NCI-H526 treated with DMSO at 0.1 percent for 48 hours (cell line): Measurements from ENCODE around the gene RASL12.

ENCODE experiments used
- DNase-seq: peaks from one replicate; lab custom pipeline; 2025; lab: John Stamatoyannopoulos, UW

The RASL12 gene

DNA sequence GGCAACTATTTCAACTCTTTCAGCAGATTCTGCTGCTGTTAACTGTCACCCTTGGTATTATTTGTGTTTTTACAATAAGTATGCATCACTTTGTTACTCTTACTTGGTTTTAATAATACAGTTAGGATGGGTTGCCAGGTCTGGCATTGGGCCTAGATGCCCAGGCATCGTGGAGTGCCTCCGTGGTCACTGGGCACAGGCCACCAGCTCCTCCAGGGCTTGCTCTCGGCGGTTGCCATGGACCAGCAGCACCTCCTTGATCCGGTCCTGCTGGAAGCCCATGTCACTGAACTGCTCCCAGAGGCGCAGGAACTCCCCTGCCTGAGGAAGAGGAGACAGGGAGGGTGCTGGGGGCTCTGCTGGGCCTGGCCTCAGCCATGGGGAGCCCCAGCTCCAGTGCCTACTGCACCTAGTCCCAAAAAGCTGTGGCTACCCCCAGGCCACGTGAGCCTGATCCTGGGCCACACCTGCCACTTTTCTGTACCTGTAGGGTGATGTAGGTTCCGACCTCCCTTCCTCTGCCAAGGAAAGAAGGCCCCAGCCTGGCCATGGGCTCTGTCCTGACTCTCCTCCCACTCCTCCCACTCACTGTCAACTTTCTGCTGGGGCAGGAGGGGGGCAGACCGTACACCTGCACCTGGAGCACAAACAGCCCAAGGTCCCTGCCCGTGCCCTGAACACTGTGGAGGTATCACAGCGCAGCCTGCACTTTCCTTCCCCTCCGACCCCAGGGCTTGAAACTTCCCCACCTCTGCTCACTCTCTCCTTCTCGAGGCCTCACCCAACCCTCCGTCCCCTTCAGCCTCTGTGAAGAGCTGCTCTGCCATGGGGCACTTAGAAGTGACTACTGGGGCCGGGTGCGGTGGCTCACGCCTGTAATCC, 25.4 kb upstream of the RASL12 start:
- DNase-seq, result peak; percentile 74

DNA sequence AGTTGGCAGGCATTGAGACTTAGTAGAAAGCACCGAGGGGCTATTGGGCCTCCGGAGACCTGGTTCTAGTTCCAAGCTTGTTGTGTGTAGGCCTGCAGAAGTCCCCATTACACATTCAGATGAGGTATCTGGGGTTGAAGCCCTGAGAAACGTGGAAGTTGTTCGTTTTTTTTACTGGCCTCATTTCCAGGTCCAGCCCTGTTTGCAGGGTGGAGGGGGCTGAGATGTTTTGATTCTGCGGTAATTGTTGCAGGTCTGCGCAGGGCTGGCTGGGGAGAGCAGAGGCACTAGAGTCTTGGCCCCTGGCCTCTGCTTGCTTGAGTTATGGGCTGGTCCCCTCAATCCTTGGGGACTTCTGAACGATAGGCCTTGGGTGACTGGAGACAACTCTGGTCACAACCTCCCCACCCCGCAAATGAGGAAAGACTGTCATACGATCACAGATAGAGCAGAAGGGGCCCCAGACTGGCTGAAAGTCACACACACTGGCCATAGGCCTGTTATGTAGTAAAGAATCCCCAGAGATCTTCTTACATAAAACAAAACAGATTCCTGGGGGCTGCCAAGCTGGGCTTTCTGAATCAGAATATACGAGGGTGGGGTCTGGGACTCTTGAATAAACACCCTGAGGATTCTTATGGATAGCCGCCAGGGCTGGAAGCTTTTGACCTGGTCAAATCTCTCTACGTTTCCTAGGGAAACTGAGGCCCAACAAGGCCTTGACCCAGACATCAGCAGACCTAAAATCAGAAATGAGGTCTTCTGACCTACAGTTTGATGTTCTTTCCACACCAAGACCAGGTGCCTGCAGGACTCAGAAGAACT, 24.4 kb upstream of the RASL12 start:
- peak; percentile 50 for DNase-seq

DNA sequence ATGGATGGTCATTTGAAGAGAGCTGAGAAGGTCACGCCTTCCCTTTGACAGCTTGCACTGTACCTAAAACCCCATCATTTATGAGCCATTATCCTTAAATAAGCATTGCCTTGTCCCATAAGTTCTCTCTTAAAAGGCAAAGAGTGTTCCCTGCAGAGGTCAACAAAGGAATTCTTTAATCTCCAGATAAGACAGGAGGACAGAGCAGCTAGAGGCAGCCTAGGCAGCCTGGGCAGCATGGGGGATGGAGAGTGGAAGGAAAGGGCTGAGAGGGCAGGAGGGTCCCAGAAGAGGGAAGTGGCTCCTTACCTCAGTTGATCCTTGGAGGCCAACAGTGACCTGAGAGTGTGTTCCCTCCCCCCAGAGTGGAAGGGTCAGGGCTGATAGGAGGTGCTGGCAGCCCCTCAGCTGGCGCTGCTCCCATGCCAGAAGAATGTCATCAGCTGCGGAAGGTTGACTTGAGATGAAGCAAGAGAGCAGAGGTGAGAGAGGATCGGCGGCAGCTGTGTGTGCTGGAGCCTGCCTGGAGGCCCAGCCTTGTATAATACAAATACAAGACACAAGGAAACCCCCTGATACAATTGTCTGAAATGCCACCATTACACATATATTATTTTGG, 21.5 kb upstream of the RASL12 start:
- no peak for DNase-seq

DNA sequence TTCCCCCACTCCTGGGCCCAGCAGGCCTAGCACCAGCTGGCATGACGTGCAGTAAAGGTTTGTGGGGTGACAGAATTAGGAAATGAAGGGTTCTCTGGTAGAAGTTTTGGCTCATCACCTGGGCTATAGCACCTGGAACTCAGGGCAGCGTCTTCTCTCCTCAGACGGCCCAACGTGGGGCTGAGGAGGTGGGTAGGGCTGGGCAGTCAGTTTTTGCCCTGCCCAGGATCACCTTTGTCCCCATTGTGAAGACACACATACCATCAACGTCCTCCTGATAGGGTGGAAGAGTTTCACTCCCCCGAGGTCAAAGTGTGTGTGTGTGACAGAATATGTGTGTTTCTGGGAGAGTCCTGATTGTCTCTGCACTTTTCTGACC, 20.8 kb upstream of the RASL12 start:
- DNase-seq, result no peak

DNA sequence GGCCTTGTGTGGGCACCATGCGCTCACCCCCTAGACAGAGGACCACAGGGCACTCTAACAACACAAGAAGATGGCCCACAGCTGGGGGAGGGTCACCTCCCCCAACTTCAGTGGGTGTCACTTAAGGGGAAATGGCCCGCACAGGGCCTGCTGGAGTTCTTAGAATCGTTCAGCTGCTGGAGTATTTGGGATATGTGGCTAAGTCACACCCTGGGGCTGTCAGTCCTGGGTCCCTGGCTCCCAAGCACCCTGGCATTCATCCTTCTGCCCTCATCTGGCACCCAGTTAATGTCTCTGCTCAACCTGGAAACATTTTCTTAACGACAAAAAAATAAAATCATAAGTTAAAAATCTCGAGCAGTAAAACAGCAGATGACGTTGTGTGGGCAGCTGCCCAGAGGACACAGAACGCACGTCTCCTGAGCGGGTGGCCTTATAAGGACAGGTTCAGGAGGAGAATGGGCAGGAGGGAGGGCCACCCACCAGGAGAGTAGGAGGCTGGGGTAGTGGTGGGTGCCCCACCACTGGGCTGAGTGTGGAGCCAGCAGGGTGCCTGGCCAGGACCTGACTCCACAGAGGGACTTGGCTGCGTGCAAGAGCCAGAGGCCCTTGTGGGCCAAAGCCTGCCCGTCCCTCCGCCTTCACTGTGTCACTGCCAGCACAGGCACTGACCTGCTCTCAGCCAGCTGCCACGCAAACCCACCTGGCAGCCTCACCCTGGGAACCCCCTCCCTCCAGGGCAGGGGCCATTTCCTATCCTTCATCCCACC, 20.3 kb upstream of the RASL12 start:
- DNase-seq, result no peak

DNA sequence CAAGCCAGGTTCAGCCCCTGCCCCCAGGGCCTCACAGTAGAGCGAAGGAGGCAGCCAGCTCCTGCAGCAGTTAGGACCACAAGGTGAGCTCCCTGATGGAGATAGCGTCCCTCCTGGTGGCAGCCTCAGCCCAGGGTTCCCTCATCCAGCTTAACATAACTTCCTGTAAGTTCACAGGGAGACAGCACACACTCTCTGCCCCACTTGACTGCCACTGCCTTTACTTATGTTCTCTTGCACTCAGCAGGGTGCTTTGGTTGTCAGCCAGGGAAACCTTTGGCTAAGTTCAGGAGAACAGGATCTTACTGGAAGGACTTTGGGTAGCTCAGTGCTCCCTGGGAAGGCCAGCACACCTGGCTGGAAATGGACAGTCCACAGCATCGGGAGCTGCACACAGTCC, 19.6 kb upstream of the RASL12 start:
- DNase-seq, result no peak

DNA sequence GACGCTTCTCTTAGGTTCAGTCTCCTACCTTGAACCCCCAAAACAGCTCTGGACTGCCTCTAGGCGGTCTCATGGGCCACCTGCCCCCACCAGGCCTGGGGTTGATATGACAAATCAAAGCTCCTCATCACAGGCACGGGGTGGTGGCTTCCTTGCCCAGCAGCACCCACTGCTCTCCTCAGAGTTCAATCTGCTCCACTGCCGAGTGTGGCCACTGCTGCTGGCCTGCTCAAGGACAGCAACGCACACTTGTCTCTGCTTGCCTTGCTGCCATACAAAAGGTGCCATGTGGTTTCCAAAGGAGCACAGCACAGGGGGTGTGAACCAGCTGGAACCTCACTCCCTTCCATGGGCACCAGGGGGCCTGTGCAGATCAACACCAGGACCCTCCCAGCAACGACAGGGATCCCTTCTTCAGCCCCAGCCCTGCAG, 18.9 kb upstream of the RASL12 start:
- no peak for DNase-seq

DNA sequence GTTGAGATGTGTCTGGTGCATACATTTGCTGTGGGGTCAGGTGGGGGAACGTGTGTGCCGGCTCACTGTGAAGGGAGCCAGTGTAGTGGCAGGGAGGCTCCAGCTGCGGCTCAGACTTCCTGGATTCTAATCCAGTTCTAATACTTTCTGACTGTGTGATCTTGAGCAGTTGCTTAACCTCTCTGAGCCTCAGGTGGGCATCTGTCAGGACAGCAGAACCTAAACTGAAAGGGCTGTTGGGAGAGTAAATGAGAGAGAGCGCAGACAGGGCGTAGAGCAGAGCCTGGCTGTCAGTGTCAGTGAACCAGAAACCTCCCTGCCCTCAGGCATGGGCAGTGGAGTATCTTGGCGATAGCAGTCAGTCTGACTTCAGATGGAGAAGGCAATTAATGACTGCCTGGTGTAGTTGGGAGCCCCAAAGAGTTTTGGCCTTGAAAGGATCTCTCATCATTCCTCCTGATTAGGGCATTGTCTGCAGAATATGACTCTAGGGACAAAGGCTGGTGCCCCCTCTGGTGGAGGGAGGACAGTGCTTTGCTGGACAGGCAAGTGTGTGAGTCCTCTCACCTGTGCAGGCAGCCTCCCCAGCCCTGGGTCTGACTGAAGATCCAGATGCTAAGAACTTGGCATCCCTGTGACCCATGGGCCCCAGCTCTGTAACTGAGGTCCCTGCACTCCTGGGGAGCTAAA, 18.3 kb upstream of the RASL12 start:
- no peak for DNase-seq

DNA sequence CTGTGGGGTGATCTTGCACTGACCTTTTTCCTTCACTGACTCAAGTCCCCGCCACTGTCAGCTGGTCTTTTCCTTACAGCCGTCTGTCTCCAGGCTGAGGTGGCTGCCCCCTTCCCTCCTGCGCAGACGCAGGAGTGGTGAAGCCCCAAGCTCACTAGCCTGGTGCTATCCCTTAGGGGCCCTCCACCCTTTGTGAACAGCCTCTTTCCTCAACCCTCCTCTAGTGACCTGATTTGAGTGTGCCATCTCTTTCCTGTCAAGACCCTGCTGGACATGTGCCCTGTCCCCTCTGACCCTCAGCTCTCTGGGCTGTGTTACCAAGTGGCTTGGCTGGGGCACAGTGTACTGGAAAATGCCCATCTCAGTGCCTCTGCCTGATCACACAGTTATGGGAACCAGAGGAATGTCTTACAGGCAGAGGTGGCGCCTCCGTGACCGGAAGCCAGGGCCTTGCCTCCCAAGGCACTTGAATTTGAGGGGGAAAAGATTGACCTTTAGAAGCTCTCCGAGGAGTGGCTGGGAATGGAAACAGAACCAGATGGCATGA, 17.5 kb upstream of the RASL12 start:
- no peak for DNase-seq

DNA sequence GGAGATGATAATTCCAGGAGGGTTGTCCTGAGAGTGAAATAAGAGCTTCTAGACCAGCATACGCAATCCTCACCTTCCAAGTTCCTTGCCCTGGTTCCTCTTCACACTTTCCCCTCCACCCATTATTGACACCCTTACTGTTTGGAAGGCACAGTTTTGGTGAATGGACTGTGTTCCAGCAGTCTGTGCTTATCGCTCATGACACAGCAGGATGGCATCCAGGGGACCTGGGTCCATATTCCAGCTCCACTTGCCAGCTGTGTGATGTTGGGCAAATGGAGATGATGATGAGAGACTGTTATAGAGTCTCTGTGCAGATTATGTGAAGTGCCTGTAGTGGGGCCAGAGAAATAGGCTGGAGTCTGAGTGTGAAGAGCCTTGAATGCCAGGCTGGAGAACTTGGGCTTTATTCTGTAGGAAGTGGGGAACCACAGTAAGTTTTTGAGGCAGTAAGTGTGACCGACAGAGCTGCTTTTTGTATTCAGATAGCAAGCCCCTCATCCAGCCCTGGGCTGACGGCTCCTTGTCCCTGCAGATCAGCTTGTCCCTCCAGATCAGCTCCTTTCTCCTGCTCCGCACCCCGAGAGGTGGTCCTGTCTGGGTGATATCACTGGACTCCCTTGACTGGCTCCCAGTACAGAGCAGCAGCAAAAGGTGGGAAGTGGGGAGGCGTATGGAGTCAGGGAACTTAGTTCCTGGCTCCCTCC, 16.9 kb upstream of the RASL12 start:
- DNase-seq, result no peak

DNA sequence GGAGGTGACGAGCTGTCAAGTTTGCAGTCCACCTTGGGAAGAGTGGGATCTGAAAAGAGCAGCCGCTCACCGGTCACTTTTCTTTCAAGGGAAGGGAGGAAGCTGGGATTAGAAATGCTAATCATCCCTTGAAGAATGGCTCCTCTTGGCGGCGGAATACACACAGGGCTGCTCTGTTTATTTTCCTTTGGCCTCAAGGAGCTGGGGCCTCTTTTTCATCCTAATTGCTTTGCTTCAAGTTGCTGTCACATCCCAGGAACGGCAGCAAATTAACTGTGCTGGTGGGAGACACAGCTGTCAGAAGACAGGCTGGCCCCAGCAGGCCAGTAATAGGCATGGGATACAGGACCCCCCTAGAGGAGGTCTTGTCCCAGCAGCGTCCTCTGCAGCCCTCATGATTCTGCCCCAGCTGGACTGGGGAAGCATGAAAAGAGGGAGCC, 15.5 kb upstream of the RASL12 start:
- DNase-seq, result no peak

DNA sequence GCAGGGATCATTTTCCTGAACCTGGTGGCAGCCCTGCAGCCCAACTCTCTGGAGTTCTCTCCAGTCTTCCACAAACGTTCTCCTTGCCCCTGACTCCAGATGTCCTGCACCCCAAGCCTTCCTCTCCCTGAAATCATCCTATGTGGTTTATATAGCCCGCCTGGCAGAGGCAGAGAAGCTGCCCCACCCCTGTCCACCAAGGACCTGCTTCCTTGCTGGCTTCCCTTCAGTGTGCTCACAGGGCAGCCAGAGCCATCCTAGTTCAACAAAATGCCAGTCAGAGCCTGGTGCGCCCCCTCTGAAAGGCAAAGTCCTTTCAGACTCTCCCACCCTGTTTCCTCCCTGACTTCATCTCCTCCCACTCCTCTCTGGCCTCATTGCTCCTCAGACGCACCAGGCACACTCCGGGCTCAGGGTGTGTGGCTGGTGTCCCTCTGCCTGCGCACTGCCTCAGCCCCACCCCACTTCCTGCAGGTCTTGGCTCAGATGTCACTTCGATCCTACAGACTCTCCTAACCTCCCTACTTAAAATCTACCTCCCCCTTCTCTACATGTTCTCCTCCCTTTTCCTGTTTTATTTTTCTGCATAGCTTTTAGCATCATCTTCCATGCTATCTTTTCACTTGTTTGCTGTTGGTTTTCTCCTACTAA, 14.6 kb upstream of the RASL12 start:
- DNase-seq, result no peak

DNA sequence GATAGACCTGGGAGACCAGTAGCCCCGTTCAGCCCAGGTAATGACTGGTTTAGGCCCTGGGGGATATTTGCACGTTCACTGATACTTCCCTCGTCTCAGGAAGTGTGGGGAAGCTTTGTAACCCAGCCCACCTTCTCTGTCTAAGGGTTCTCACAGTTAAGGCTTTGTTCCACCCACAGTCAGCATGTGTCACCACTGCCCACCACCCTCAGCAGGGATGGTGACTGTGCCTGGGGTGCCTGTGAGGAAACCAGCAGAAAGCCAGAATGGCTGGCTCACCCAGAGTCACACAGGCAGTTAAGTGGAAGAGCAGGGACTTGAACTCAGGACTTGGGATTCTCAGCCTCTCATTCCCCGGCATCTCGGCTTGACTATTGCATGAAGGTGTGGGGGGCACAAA, 14.0 kb upstream of the RASL12 start:
- no peak for DNase-seq

DNA sequence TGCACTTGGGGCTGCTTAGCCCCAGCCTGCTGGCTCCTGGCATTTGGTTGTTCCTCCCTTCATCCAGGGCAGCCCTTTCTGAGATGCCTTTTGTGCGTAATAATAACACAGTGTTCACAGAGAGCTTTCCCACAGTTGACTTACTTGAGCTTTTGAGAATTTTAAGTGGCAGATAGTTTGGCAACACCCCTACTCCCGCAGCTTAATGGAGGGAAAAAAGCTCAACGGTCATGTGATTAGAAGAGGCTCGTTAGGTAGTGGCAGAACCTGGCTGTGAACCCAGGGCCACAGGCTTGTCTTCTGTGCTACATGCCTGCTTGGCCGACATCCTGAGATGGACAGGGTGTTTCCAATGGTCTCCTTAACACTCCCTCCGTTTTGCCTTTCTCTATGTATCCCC, 13.5 kb upstream of the RASL12 start:
- DNase-seq, result no peak

DNA sequence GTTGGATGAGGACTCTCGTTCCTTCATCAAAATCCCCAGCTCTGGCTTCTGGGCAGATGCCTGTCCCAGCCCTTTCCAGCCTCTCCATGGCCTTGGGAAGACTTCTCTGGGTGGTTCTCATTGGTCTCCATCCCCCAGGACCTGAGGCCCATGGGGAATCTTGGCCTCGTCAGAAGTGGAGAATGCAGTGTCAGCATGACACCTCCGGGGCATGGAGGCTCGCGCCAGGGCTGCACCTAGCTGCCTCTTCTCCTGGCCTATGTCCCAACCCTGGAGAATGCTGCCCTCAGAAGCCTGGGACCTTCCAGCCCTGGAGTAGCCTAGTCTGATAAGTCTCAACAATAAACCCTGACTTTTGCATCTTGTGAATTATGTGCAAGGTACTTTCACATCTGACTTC, 11.8 kb upstream of the RASL12 start:
- no peak for DNase-seq

DNA sequence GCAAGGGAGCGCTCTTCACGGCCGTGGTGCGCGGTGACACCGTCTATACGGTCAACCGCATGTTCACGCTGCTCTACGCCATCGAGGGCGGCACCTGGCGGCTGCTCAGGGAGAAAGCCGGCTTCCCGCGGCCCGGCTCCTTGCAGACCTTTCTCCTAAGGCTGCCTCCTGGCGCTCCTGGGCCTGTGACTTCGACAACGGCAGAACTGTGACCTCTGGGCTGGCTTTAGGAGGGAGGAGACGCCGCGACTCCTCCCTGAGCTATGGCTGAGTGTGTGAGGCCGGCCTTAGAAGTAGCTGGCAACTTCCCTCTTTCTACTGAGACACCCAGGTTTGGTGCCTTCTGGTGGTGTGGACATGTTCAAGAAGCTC, 10.2 kb upstream of the RASL12 start:
- no peak for DNase-seq

DNA sequence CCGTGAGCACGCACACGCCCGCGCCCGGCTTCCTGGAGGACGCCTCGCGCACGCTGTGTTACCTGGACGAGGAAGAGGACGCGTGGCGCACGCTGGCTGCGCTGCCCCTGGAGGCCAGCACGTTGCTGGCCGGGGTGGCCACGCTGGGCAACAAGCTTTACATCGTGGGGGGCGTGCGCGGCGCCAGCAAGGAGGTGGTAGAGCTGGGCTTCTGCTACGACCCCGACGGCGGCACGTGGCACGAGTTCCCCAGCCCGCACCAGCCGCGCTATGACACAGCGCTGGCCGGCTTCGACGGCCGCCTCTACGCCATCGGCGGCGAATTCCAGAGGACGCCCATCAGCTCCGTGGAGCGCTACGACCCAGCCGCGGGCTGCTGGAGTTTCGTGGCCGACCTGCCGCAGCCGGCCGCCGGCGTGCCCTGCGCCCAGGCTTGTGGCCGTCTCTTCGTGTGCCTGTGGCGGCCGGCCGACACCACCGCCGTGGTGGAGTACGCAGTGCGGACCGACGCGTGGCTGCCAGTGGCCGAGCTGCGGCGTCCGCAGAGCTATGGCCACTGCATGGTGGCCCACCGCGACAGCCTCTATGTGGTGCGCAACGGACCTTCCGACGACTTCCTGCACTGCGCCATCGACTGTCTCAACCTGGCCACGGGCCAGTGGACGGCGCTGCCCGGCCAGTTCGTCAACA, 9.6 kb upstream of the RASL12 start:
- DNase-seq, result no peak

DNA sequence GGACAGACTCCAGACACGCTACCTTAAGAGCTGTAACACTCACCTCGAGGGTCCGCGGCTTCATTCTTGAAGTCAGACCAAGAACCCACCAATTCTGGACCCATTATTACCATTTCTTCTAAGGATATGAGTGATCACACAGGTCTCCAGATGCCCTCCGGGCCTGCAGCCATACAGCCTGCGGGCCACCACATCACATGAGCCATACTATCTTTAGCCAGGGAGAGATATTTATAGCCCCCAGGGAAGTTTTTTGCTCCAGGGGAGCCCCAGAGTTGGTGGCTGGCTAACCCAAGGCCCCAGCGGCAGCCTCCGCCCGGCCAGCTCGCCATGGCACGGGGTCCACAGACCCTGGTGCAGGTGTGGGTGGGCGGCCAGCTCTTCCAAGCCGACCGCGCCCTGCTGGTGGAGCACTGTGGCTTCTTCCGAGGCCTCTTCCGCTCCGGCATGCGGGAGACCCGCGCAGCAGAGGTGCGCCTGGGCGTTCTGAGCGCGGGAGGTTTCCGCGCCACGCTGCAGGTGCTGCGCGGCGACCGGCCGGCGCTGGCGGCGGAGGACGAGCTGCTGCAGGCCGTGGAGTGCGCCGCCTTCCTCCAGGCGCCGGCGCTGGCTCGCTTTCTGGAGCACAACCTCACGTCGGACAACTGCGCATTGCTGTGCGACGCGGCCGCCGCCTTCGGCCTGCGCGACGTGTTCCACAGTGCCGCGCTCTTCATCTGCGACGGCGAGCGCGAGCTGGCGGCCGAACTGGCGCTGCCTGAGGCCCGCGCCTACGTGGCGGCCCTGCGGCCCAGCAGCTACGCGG, 8.9 kb upstream of the RASL12 start, which contains the start of gene KBTBD13:
KBTBD13 (plus strand) TSS at position 261 of the 805 bp plus-strand sequence; CDS start at position 331, 70 bp downstream.
- DNase-seq, result no peak
